Naive thymus-derived CD4-positive, alpha-beta T cell (primary cell): Measurements from ENCODE around the gene SCN11A. TPM values are rescaled to one million over a fixed set of nuclear protein-coding genes. Genes with fewer than 3 reads are reported as not detected.

Source experiments
- polyA plus RNA-seq, 2 donors: library from polyadenylated mRNA; unstranded; fragments of 300-500 nt; fragmentation: Illumina TruSeq; gene quantifications; one replicate each; pipeline ENCODE4 v1.2.3, GENCODE V29; 2021
- total RNA-seq, 6 experiments: library from RNA in 5 of 6; stranded (reverse) in 5 of 6; gene quantifications; 1 replicate in 5 of 6; 2 replicates in 1 of 6; pipeline ENCODE4 v1.2.3 and lab custom pipeline; 2021 to 2026

SCN11A gene
- total and polyA plus RNA-seq, 7 experiments from 2014 or later: 0.07 to 0.32 (median 0.19) TPM; not detected in 2

Other genes starting within 250 kb of the SCN11A start
- not detected for gene SCN10A, start 235.7 kb downstream of the SCN11A start, total RNA-seq
- not detected for gene SCN10A, start 235.7 kb downstream of the SCN11A start, polyA plus RNA-seq
- gene WDR48, start 72 bp upstream of the SCN11A start, total RNA-seq: 10 to 100 TPM; 46.7 to 97.7 (median 68.0) TPM
- gene WDR48, start 72 bp upstream of the SCN11A start, polyA plus RNA-seq: 10 to 100 TPM; 37.5 to 46.6 TPM
- 10 to 100 TPM; 28.2 to 58.5 (median 44.6) TPM for gene GORASP1, start 55.7 kb upstream of the SCN11A start, total RNA-seq
- 10 to 100 TPM; 14.8 to 22.0 TPM for gene GORASP1, start 55.7 kb upstream of the SCN11A start, polyA plus RNA-seq
- 1 to 10 TPM; 2.8 to 9.7 (median 5.3) TPM for gene TTC21A, start 55.7 kb upstream of the SCN11A start, total RNA-seq
- under 1 TPM; 0.37 to 0.63 TPM for gene TTC21A, start 55.7 kb upstream of the SCN11A start, polyA plus RNA-seq
- gene CSRNP1, start 101.6 kb upstream of the SCN11A start, total RNA-seq: 100 to 1,000 TPM in 2 of 5 experiments, 10 to 100 TPM in 3; 13.7 to 319 (median 22.9) TPM
- 10 to 100 TPM in 1 of 2 donors, 1 to 10 TPM in 1; 9.8 to 12.1 TPM for gene CSRNP1, start 101.6 kb upstream of the SCN11A start, polyA plus RNA-seq
- gene XIRP1, start 140.7 kb upstream of the SCN11A start, total RNA-seq: under 1 TPM in 1 of 5 experiments, not detected in 4; 0.07 TPM
- not detected for gene XIRP1, start 140.7 kb upstream of the SCN11A start, polyA plus RNA-seq
- 10 to 100 TPM in 1 of 5 experiments, 1 to 10 TPM in 2, under 1 TPM in 2; 0.54 to 66.6 (median 3.3) TPM for gene CX3CR1, start 228.1 kb upstream of the SCN11A start, total RNA-seq
- gene CX3CR1, start 228.1 kb upstream of the SCN11A start, polyA plus RNA-seq: 1 to 10 TPM; 1.0 to 1.1 TPM